NCI-H1436 (cell line): ENCODE data around the gene MXRA7.
A peak's percentile ranks its signal among the peaks of the same experiment; 100 is the strongest.
"Not testable (repeated sequence)": the region's sequence is repeated elsewhere in the genome, so short reads cannot be mapped to it uniquely, and the experiment has no call there.

Experiments
- DNase-seq: peaks from one replicate; lab custom pipeline; 2025; lab: John Stamatoyannopoulos, UW

The MXRA7 gene

GRCh38 chr17:76710863-76711611 lies at the start of gene MXRA7:
Gene MXRA7 (minus strand): TSS chr17:76710965. CDS start chr17:76710946, 19 bp downstream.
- peak; percentile 67 for DNase-seq

GRCh38 chr17:76758570-76758969 lies 47.8 kb upstream of the MXRA7 start:
- no peak for DNase-seq

DNA sequence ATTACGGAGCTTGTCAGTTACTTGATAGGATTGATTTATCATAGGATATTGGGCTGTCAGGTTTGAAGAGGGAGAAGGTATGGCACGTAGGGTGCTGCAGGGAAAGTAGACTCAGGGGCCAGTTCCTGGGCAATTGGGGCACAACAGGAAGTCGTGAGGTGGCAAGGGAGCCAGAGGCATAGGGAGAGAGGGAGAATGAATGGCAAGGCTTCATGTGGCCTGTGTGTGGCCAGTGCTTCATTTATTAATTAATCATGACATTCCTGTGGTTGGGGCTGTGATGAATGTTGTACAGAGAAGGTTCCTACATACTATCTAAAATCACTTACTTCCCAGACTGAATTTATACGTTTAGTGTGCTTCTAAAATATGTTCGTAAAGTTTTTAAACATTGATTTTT lies 46.5 kb upstream of the MXRA7 start:
- DNase-seq: no peak

- DNase-seq: no peak
These were observed 44.5 kb upstream of the MXRA7 start for GRCh38 chr17:76755285-76755684.

- DNase-seq: no peak
These were observed 42.5 kb upstream of the MXRA7 start for GRCh38 chr17:76753061-76753961.

DNA sequence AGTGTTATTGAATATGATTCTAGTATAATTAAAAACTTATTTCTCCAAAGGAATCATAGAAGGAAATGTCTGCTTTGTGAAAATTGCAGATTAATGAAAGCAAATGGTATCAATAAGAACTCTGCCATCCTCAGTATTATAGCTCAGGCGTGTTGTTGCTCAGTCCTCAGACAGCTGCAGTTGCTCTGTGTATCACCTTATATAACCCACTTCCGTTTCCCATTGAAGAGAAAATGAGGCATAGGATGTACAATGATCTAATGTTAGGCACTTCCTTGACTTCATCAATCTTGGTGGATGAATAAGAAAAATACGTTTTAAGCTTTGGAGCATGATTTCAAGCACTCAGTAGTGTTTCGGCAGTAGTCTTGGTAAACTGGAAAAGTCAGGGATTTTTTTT lies 41.2 kb upstream of the MXRA7 start:
- DNase-seq: no peak

- no peak for DNase-seq
These were observed 40.7 kb upstream of the MXRA7 start for GRCh38 chr17:76751416-76751993.

GRCh38 chr17:76748657-76749056 lies 37.9 kb upstream of the MXRA7 start:
- DNase-seq: no peak

- DNase-seq: no peak
These were observed 37.1 kb upstream of the MXRA7 start for GRCh38 chr17:76747716-76748363.

DNA sequence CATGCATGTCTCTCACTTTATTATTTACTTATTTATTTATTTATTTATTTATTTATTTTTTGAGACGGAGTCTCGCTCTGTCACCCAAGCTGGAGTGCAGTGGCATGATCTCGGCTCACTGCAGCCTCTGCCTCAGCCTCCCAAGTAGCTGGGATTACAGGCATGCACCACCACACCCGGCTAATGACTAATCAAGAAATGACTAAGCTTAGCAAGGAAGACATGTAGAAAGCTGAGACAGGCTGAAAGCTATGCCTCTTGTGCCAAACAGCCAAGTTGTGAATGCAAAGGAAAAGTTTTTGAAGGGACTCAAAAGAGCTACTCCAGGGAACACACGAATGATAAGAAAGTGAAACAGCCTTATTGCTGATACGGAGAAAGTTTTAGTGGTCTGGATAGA lies 35.0 kb upstream of the MXRA7 start:
- not testable (repeated sequence) for DNase-seq

DNA sequence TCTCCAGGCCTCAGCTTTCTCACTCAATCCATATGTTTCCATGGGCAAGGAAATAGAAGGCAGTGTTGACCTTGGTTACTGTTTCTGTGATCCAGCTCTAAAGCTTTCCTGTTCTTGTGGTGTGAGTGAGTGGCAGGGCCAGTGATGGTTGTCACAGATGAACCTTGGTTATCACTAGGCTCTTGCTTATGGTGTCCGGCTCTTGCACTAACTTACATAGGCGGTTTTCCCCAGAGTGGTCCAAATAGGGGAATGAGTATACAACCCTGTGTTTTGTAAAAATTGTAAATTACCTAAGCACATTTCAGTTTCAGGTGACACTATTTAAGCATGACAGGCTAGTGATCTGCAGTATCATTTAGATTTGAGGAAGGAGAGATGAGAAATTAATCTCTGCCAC lies 34.0 kb upstream of the MXRA7 start:
- DNase-seq: no peak

DNA sequence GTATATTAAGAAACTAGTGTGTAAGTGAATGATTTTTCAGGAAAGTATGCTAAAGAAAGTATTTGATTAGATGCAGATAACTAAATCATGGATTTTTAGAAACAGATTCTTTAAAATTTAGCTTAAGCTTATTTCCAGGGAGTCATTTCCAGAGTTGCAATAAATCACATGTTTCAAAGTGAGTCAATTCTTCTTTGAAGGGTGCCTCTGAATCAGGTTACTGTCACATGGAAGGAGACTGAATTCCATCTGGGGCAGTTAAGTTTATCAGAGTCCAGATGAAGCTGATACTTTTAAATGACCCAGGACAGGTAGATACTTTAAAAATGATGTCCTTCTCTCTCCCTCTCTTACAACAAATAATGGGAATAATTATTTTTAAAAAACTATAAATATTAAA lies 32.2 kb upstream of the MXRA7 start:
- no peak for DNase-seq

DNA sequence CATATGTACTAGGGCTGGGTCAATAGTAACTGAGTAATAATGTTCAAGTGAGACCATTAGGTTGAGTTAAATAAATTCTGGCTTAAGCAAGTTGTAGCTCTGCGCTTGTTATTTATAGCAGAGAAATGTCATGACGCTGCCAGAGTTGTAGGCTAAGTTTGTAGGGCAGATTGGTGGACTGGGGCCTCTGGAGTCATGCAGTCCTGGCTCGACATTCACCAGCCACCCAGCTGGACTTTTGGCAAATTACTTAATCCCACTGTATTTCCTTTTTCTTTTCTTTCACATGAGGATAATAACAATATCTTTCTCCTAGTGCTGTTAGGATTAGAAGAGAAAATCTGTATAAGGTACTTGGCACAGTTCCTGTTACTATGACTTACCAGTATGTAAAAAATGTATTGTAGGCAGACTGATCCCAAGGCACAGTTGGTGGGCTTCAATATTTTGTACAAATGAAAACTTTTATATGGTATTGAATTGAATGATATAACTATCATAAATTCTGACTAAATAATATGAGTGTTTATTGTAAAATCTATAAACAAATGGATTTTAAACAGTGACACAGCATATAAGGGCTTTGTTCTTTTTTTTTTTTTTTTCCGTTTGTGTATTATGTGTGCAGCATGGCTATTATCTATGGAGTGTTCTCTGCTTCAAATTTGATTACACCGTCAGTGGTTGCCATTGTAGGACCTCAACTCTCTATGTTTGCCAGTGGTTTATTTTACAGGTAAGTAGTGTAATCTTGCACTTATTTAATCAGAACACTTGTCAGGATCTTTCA lies 29.8 kb upstream of the MXRA7 start:
- DNase-seq: peak; percentile 72

DNA sequence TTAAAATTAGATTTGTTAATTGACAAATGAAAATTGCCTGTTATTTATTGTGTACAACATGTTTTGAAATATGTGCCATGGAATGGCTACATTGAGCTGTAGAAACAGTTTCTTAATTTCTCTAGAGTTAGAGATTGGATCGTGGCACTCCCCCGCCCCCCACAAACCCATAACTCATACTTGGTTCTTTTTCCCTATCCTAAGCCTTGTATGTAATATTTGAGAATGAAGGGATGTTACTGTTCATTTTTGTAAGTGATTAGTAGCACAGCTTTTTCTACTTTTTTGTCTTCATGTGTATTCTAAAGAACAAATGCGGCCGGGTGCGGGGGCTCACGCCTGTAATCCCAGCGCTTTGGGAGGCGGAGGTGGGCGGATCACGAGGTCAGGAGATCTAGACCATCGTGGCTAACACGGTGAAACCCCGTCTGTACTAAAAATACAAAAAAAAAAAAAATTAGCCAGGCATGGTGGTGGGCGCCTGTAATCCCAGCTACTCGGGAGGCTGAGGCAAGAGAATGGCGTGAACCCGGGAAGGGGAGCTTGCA lies 28.9 kb upstream of the MXRA7 start:
- DNase-seq: not testable (repeated sequence)

DNA sequence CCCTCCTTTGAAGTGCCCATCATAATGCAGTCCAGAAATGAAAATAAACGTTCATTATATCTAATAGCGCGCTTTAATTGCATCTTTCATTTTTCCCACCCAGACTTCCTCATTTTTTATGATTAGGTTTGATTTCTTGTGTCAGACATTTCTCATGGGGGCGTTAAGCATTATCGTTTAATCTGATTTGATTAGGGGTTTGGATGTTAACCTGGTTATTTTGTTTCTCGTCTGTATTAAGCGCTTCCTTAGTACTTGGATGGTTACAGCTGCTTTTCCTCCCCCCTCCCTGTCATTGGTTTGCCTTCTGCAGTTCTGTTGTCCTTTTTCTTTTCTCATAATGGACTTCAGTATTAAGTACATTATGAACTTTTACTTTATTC lies 27.7 kb upstream of the MXRA7 start:
- no peak for DNase-seq

- peak; percentile 97 for DNase-seq
These were observed 27.1 kb upstream of the MXRA7 start, which contains the start of gene MFSD11 for GRCh38 chr17:76737676-76738467. Gene MFSD11 (plus strand): TSS chr17:76738119. CDS start chr17:76738353, 234 bp downstream.

- peak; percentile 100 for DNase-seq
These were observed 26.4 kb upstream of the MXRA7 start, which contains the start of gene SRSF2 for GRCh38 chr17:76737082-76737675. Gene SRSF2 (minus strand): TSS chr17:76737331. CDS start chr17:76737160, 171 bp downstream.

GRCh38 chr17:76736349-76737081 lies 25.8 kb upstream of the MXRA7 start:
- DNase-seq: peak; percentile 63
